HepG2 (cell line): ENCODE measurements around the gene RBCK1. TPM values are rescaled to one million over a fixed set of nuclear protein-coding genes. Genes with fewer than 3 reads are reported as not detected.
A peak's percentile ranks its signal among the peaks of the same experiment; 100 is the strongest.

ENCODE experiments used
- ARID3A ChIP-seq: IDR thresholded peaks from 2 replicates; pipeline ENCODE4 v1.6.1; 2012; ENCODE audit warnings: low read depth, low read length, improper control_type of control experiment
- FOXA3 ChIP-seq: IDR thresholded peaks from 2 replicates; pipeline ENCODE4 v1.6.1; 2016; ENCODE audit warnings: missing genetic modification reagents, missing compliant biosample characterization
- HNF4A ChIP-seq: sonication (generic); formaldehyde crosslinking; IDR thresholded peaks from 2 replicates; pipeline ENCODE4 v1.4.0; 2020; ENCODE audit warnings: missing genetic modification reagents
- KDM4B ChIP-seq: sonication (generic); formaldehyde crosslinking; IDR thresholded peaks from 2 replicates; pipeline ENCODE4 v1.4.0; 2020; ENCODE audit warnings: missing genetic modification reagents
- KLF13 ChIP-seq: sonication (generic); formaldehyde crosslinking; IDR thresholded peaks from 2 replicates; pipeline ENCODE4 v1.4.0; 2020; ENCODE audit warnings: mild to moderate bottlenecking, missing genetic modification reagents
- MATR3 ChIP-seq: sonication (generic); formaldehyde crosslinking; IDR thresholded peaks from 2 replicates; pipeline ENCODE4 v1.4.0; 2020; ENCODE audit warnings: missing genetic modification reagents
- PCBP1 ChIP-seq: fragments of 200-400 bp; formaldehyde crosslinking; IDR thresholded peaks from 2 replicates; pipeline ENCODE4 v1.6.1; 2017; ENCODE audit warnings: mild to moderate bottlenecking, low read depth, low read length, borderline replicate concordance
- PHF20 ChIP-seq: sonication (generic); formaldehyde crosslinking; IDR thresholded peaks from 2 replicates; pipeline ENCODE4 v1.5.0; 2020; ENCODE audit warnings: mild to moderate bottlenecking, missing genetic modification reagents
- TSC22D2 ChIP-seq: sonication (generic); formaldehyde crosslinking; IDR thresholded peaks from 2 replicates; pipeline ENCODE4 v1.5.1; 2020; ENCODE audit warnings: missing genetic modification reagents, mild to moderate bottlenecking, borderline replicate concordance
- ZNF20 ChIP-seq: sonication (generic); formaldehyde crosslinking; IDR thresholded peaks from 2 replicates; pipeline ENCODE4 v1.4.0; 2020; ENCODE audit warnings: mild to moderate bottlenecking, moderate library complexity, missing genetic modification reagents
- ZNF362 ChIP-seq: sonication (generic); formaldehyde crosslinking; IDR thresholded peaks from 2 replicates; pipeline ENCODE4 v1.4.0; 2020; ENCODE audit warnings: missing genetic modification reagents, mild to moderate bottlenecking, borderline replicate concordance
- ZNF530 ChIP-seq: sonication (generic); formaldehyde crosslinking; IDR thresholded peaks from 2 replicates; pipeline ENCODE4 v1.5.0; 2020; ENCODE audit warnings: low read depth, mild to moderate bottlenecking, missing genetic modification reagents
- ZNF549 ChIP-seq: sonication (generic); formaldehyde crosslinking; IDR thresholded peaks from 2 replicates; pipeline ENCODE4 v1.5.0; 2020; ENCODE audit warnings: missing genetic modification reagents
- polyA plus RNA-seq, 8 experiments: library from polyadenylated mRNA; depleted of rRNA in 3 of 8; stranded (reverse) in 7 of 8; unstranded in 1 of 8; fragments of >200 nt; fragmentation: Illumina TruSeq in 4 of 8; extraction: Trizol in 4 of 8; gene quantifications; 2 replicates each; pipeline versions ENCODE4 v1.2.1 to v1.2.3, GENCODE V29; 2011 to 2016; ENCODE audit warnings: low read depth in 4 of 8, missing spikeins in 1 of 8, mixed read lengths in 1 of 8; ENCODE audit not compliant: insufficient read depth in 1 of 8
- total RNA-seq, 5 experiments: library from RNA; depleted of rRNA; stranded (reverse); fragments of >200 nt; fragmentation: Illumina TruSeq; extraction: Trizol; gene quantifications; 2 replicates each; pipeline ENCODE4 v1.2.3, GENCODE V29; 2016; ENCODE audit warnings: low read depth in 1 of 5
- TF ChIP-seq, protein P1 (sequence below): sonication (generic); formaldehyde crosslinking; IDR thresholded peaks from 2 replicates; pipeline ENCODE4 v1.5.1; 2020; ENCODE audit warnings: mild to moderate bottlenecking, missing genetic modification reagents, borderline replicate concordance
- TF ChIP-seq, protein P2 (sequence below): sonication (generic); formaldehyde crosslinking; IDR thresholded peaks from 2 replicates; pipeline ENCODE4 v1.8.0; 2023; ENCODE audit warnings: mild to moderate bottlenecking, missing genetic modification reagents
- TF ChIP-seq, protein P3 (sequence below): sonication (generic); formaldehyde crosslinking; IDR thresholded peaks from 2 replicates; pipeline ENCODE4 v1.8.0; 2022; ENCODE audit warnings: mild to moderate bottlenecking, missing genetic modification reagents

RBCK1 gene
- total and polyA plus RNA-seq, 2 of the 13 experiments (the other 11 are each of a cell fraction or from before 2014, with no cell fraction given): 149 to 215 TPM

- TF ChIP-seq, protein P1, sequence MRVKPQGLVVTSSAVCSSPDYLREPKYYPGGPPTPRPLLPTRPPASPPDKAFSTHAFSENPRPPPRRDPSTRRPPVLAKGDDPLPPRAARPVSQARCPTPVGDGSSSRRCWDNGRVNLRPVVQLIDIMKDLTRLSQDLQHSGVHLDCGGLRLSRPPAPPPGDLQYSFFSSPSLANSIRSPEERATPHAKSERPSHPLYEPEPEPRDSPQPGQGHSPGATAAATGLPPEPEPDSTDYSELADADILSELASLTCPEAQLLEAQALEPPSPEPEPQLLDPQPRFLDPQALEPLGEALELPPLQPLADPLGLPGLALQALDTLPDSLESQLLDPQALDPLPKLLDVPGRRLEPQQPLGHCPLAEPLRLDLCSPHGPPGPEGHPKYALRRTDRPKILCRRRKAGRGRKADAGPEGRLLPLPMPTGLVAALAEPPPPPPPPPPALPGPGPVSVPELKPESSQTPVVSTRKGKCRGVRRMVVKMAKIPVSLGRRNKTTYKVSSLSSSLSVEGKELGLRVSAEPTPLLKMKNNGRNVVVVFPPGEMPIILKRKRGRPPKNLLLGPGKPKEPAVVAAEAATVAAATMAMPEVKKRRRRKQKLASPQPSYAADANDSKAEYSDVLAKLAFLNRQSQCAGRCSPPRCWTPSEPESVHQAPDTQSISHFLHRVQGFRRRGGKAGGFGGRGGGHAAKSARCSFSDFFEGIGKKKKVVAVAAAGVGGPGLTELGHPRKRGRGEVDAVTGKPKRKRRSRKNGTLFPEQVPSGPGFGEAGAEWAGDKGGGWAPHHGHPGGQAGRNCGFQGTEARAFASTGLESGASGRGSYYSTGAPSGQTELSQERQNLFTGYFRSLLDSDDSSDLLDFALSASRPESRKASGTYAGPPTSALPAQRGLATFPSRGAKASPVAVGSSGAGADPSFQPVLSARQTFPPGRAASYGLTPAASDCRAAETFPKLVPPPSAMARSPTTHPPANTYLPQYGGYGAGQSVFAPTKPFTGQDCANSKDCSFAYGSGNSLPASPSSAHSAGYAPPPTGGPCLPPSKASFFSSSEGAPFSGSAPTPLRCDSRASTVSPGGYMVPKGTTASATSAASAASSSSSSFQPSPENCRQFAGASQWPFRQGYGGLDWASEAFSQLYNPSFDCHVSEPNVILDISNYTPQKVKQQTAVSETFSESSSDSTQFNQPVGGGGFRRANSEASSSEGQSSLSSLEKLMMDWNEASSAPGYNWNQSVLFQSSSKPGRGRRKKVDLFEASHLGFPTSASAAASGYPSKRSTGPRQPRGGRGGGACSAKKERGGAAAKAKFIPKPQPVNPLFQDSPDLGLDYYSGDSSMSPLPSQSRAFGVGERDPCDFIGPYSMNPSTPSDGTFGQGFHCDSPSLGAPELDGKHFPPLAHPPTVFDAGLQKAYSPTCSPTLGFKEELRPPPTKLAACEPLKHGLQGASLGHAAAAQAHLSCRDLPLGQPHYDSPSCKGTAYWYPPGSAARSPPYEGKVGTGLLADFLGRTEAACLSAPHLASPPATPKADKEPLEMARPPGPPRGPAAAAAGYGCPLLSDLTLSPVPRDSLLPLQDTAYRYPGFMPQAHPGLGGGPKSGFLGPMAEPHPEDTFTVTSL: no peak
- TF ChIP-seq ZNF530 (CRISPR knock-in tag) (no peak), KLF13 (CRISPR knock-in tag) (no peak), TSC22D2 (CRISPR knock-in tag) (peak; percentile 55; the same call in 1 of the 2 replicates), ZNF549 (CRISPR knock-in tag) (no peak), ARID3A (peak; percentile 99), KDM4B (CRISPR knock-in tag) (peak; percentile 92), PCBP1 (no peak), ZNF20 (no peak), ZNF362 (peak; percentile 95), FOXA3 (CRISPR knock-in tag) (peak; percentile 90), HNF4A (CRISPR knock-in tag) (peak; percentile 59; the same call in 1 of the 2 replicates), PHF20 (CRISPR knock-in tag) (no peak), MATR3 (no peak)
- TF ChIP-seq, protein P2, sequence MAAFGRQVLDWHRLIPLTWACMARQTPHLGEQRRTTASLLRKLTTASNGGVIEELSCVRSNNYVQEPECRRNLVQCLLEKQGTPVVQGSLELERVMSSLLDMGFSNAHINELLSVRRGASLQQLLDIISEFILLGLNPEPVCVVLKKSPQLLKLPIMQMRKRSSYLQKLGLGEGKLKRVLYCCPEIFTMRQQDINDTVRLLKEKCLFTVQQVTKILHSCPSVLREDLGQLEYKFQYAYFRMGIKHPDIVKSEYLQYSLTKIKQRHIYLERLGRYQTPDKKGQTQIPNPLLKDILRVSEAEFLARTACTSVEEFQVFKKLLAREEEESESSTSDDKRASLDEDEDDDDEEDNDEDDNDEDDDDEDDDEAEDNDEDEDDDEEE (CRISPR knock-in tag): no peak
- TF ChIP-seq, protein P3, sequence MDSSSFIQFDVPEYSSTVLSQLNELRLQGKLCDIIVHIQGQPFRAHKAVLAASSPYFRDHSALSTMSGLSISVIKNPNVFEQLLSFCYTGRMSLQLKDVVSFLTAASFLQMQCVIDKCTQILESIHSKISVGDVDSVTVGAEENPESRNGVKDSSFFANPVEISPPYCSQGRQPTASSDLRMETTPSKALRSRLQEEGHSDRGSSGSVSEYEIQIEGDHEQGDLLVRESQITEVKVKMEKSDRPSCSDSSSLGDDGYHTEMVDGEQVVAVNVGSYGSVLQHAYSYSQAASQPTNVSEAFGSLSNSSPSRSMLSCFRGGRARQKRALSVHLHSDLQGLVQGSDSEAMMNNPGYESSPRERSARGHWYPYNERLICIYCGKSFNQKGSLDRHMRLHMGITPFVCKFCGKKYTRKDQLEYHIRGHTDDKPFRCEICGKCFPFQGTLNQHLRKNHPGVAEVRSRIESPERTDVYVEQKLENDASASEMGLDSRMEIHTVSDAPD (CRISPR knock-in tag): no peak
Measured at GRCh38 chr20:401682-402495, 6.2 kb upstream of the RBCK1 start (continued).
